ENCODE measurements around the gene BMP7.

The BMP7 gene

GRCh38 chr20:57124800-57125517 is 141.5 kb downstream of the BMP7 start:
- no peak for DNase-seq (ENCODE audit: low spot score)

GRCh38 chr20:57124366-57124765 is 142.1 kb downstream of the BMP7 start:
- DNase-seq (ENCODE audit: low spot score) = no peak

DNA sequence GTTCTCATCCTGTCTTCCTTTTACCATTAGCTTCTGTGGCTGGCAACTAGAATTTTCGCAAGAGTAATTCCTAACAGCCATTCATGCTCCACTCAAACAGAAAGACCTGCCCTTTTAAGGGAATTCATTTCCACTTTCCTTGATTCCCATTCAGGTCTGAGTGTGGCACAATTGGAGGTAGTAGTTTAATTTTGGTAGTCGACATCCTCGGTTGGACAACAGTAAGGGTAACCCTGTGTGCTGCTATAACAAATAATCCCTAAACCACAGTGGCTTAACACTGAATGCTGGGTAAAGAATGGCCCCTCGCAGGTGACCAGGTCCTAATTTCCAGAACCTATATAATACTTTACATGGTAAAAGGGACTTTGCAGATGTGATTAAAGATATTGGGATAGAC is 142.9 kb downstream of the BMP7 start:
- no peak for DNase-seq (ENCODE audit: low spot score)

DNA sequence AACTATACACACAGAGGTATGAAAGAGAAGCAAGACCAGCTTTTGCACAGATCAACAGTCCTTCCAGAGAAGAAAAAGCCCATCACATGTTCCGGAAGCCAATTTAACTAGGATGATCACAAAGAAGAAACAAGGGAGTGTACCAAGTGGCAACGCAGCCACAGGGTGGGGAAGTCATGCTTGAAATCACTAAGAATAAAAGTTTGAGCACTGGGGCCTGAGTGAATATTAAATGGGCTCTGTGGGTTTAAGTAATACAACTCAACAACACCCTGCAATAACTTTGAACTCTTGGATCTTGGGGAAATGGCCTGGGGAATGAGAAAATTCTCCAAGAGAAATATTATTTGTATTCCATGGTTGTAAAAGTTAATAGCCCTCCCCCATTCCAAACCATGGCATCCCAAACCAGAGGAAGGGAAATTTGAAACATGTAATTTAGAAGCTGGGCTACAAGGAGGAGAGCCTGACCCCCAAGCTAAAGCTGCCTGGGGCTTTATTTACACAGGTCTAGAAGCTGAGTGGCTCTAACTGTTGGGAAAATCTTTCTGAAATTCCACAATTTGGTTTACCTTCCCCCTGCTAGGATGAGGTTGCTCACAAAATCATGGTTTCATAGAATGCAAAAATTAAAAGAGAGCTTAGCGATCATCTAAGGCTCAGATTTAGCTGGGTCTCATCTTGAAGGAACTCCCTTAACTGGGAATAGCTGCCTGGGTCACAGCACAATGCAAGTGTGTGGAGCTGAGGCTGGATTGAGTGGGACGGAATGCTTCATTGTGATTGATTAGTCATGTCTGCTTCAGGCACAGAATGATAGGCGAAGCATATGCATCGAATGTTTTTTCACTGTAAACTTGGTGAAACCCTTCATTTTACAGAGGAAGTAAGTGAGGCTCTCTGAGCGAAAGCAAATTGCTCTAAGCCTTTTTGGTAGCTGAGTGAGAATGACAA is 143.6 kb downstream of the BMP7 start:
- DNase-seq (ENCODE audit: low spot score) = no peak

DNA sequence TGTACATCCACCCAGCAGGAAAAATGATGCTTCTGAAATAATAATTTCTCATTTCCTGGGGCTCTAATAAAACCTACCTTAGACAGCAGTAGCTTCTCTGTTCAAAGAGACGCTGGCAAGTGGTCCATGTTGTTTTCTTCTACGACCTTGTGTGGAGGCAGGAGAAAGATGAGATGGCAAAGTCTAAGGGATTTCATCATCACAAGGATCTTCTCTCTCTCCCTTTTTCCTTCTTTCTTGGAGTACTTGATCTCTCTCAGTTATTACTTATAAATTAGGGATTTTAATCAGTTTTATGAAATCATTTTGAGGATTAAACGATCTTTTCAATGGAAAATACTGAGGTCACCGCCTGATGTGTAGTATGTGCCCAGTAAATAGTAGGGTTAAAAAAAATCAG is 147.5 kb downstream of the BMP7 start:
- DNase-seq (ENCODE audit: low spot score) = no peak

All from kidney tubule cell (primary cell).